ENCODE results near the gene CDHR1.
"Not testable (repeated sequence)": the region's sequence is repeated elsewhere in the genome, so short reads cannot be mapped to it uniquely, and the experiment has no call there.

The CDHR1 gene

GRCh38 chr10:84194424-84195043 is at the start of gene CDHR1:
Gene CDHR1, plus strand, starts transcription at chr10:84194537. Its CDS starts 224 bp downstream, at chr10:84194761.
- no peak for DNase-seq

DNA sequence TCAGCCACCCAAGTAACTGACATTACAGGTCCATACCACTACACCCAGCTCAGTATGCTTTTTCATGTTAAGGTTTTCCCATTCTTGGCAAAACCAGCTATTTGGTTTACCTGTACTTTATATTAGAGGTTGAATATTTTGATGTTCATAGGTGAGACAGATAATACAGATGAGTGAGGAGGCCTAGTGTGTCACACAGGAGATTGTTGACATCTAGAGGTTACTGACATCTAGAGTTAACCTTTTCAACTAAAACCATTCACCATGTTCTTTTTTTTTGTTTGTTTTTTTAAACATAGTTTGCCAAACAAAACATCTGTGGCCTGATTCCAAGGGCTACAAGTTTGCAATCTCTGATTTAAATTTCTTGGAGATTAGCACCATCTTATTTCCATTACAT is 47.0 kb upstream of the CDHR1 start:
- no peak for DNase-seq

- DNase-seq = peak; percentile 49
Measured at GRCh38 chr10:84148006-84148597, 46.2 kb upstream of the CDHR1 start.

DNA sequence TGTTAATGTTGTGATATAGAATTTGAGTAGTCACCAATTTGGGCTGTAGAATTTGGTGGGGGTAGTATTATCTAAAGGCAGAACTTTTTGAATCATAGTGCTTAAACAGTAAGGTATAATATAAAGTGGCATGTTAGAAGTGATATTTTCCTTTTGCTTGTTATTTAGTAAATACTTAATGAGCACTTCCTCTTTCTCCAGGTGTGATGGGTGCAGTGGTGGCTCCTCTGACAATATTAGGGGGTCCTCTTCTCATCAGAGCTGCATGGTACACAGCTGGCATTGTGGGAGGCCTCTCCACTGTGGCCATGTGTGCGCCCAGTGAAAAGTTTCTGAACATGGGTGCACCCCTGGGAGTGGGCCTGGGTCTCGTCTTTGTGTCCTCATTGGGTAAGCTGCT is 44.5 kb upstream of the CDHR1 start:
- DNase-seq = no peak

GRCh38 chr10:84152769-84153168 is 41.6 kb upstream of the CDHR1 start:
- no peak for DNase-seq

- DNase-seq = no peak
Measured at GRCh38 chr10:84155521-84155920, 38.8 kb upstream of the CDHR1 start.

DNA sequence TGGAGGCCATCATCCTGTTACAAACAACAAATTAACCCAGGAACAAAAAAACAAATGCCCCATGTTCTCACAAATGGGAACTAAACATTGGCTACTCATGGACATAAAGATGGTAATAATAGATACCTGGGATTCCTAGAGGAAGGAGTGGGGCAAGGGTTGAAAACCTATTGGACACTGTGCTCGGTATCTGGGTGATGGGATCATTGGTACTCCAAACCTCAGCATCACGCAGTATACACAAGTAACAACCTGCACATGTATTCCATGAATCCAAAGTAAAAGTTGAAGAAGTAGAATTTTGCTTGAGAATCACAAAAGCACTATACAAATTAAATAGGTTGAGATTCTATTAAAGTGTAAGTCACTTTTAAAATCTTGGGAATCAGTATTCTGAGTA is 38.3 kb upstream of the CDHR1 start:
- DNase-seq = no peak

GRCh38 chr10:84156768-84157167 is 37.6 kb upstream of the CDHR1 start:
- DNase-seq = no peak

DNA sequence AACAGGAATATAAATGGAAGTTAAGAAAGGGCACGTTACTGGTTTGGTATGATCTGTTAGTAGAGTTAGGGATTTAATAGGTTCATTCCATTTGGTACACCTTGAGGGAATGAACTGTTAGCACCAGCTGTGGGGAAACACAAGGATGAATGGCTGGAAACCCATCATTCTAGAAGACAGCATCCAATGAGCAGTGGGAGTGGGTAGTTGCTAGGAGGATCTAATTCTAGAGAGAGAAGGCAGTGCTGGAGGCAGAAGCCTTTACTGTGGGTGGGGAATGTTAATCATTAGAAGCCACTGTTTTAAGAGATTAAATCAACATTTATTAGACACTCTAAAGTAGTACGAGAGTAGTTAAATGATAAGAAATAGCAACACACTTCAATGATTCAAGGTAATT is 36.3 kb upstream of the CDHR1 start:
- DNase-seq = no peak

- DNase-seq = no peak
Measured at GRCh38 chr10:84158550-84158949, 35.8 kb upstream of the CDHR1 start.

DNA sequence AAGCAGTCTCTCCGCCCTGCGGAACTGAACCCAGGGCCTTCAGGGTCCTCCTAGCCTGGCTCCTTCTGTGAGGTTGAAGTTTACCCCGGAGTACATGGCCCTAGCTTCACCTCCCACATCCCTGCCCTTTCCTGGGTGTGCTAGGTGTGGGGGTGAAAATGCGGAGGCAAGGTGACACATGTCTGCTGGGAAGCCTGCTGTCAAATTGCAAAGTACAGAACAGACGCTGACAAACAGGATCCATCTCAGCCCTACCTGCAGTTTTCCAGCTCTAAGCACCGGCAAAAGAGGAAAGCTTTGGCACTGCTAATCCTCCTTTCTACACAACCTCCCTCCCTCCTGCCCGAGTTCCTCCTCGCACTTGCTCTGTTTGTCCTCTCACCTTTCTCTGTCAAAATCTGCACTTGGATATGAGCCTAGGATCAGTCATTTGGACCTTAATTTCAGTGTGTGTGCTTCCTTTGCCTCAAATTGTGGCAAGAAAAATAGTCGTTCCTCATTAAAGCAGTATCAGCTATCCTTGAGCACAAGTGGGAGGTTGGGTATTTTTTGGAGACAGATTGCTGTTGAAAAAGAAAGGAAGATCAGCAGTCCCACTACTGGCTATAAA is 35.2 kb upstream of the CDHR1 start:
- DNase-seq = no peak

GRCh38 chr10:84160663-84161362 is 33.5 kb upstream of the CDHR1 start:
- DNase-seq = no peak

DNA sequence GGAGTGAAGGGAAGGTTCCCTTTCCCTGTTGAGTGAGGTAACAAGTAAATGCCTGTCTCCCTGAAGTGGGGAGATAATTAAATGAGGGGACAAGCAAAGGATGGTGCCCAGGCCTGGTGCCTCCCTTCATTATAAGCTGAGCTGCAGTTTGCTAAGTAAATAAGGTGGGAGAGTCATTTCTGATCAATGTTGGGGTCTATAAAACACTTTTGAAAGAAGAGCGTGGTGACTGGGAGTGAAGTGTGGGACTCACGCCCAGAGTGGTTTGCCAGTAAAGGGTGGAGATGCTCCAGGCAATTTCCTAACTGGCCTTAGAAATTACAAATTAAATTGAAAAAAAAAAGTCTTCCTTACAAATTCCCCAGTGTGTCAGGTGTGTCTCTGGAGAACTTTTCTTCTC is 30.3 kb upstream of the CDHR1 start:
- DNase-seq = no peak

DNA sequence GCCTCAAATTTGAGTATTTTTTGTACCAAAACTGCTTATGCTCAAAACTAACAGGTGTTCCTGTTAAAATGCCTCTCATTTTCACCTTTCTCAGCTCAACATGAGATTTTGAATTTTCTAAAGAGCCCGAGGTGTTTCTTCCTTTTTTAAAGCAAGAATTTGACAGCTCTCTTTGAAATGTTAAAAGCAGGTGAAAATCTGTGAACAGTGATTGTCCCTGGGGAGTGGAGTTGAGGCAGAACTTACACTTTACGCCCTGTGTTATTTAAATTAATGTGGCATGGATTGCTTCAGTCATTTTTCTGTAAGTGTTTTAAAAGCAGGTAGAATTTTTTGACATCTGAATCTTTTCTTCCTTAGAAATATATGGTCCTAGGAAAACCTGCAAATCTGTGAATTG is 29.9 kb upstream of the CDHR1 start:
- no peak for DNase-seq

- DNase-seq = no peak
Measured at GRCh38 chr10:84166620-84167288, 27.6 kb upstream of the CDHR1 start.

- not testable (repeated sequence) for DNase-seq
Measured at GRCh38 chr10:84167289-84167653, 27.1 kb upstream of the CDHR1 start.

DNA sequence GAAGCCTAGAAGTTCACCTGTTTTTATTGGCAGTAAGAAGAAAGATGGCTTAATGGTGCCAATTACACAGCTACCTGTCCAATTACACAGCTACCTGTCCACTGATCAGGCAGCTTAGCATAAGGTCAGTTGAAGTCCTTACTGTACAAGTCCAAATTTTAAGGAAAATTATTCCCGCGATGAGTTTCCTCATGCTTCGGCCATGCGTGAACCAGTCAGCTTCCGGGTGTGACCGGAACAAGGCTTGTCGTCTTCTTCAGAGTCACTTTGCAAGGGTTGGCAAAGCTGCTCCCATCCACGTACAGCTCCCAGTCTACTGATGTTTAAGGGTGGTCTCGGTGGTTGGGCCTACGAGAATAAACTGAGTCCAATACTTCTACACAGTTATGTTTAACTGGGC is 26.0 kb upstream of the CDHR1 start:
- DNase-seq = not testable (repeated sequence)

- not testable (repeated sequence) for DNase-seq
Measured at GRCh38 chr10:84171237-84171636, 23.1 kb upstream of the CDHR1 start.

DNA sequence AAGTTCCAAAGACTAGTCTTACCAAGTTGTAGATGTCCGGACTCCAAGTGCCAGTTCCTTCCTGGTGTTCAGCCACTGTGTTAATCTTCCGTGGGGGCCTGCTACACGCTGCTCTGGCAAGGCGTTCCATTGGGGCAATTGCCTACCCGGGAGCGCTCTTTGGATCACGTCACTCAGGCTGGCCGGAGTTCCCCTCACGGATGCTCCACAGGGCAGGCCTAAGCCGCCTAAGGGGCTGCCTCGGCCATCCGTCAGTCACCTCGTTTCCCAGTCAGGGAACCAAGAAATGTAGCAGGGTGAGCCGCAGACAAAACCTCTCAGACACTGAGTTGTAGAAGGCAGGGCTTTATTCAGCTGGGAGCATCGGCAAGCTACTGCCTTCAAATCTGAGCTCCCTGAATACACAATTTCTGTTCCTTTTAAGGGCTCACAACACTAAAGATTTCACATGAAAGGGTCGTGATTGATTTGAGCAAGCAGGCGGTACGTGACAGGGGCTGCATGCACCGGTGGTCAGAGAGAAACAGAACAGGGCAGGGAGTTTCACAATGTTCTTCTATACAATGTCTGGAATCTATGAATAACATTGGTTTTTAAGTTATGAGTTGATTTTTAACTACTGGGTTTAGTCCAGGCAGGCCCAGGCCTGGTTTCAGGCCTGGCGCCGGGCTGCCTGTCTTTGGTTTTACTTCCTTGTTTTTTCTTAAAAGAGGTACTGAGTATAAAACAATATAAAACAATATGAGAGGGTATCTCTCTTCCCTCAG is 22.5 kb upstream of the CDHR1 start:
- DNase-seq = not testable (repeated sequence)

DNA sequence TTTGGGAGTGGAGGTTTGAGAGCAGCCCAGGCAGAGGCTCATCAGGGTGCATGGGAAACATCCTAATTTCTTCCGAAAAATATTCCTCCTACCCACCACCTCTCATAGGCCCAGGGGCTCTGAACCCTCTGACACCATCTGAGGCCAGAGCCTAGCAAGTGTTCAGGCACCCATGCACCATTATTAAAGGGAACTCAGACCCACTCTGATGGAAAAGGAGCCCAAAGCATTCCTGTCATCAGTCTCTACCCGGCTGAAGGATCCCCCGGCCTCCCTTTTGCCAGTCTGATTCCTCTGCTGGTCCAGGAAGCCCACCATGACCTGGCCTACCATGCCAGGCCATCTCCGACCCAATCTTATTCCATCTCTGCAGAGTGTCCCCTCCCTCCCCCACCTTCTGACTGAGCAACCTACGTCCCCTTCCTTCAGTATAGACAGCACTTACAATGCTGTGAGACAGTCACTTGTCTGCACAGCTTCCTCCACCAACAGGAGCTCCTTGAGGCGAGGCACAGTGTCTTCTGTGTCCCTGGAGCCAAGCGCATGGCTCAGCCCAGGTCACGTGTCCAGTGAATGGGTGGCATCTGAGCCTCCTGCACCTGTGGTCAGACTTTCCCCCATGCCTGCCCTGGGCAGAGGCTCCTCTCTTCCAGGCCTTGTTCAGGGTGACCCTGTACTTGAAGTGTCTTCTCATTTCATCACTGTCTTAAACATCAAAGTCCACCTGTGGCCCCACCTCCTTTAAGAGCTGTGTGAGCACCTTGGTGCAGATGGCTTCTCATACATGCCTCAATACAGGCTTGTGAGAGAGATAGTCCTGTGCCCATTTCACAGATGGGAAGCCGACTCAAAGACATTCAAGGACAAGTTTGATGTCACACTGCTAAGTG is 21.6 kb upstream of the CDHR1 start:
- no peak for DNase-seq

- DNase-seq = no peak
Measured at GRCh38 chr10:84173501-84173929, 20.8 kb upstream of the CDHR1 start, which contains the start of gene GPR15LG. Gene GPR15LG, plus strand, starts transcription at chr10:84173801. Its CDS starts 51 bp downstream, at chr10:84173852.
